GM13976 (cell line): ENCODE results near the gene FBXL2.

Source experiments
- DNase-seq: peaks from one replicate; pipeline ENCODE4 v3.0.0; 2012; ENCODE audit warnings: low spot score
- in situ Hi-C: fragments of 300-500 bp; cut with MboI; formaldehyde crosslinking; loops from one replicate; pipeline ENCODE4 v1.12.0; 2022; ENCODE audit warnings: low sequenced_read_pairs, mixed read lengths, inconsistent platforms; ENCODE audit not compliant: unreplicated experiment
- TF ChIP-seq, protein P1 (sequence below): IDR thresholded peaks from 2 replicates; pipeline ENCODE4 v1.5.1; 2012; ENCODE audit warnings: borderline replicate concordance, mild to moderate bottlenecking; ENCODE audit not compliant: insufficient read depth; ENCODE audit errors: extremely low read depth, missing control alignments, control extremely low read depth

The FBXL2 gene

DNA sequence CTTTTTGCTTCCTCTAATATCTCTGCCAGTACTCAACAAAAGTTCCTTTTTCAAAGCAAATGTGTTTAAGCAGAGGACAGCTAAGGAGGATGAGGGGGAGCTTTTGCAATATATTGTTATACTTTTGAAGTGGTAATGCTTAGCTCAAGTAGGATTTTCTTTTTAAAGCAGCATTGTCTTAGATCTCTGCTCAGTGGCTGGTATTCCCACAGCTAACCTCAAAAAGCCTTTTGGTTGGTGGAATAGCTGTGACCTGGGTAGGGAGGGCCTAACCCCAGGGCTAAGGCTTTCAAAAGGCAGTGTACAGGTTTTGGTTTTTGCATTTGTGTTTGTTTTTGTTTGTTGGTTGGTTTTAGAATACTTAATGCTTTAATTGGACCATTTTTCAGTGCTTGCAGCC, 86.8 kb downstream of the FBXL2 start:
- DNase-seq: no peak
- TF ChIP-seq, protein P1, sequence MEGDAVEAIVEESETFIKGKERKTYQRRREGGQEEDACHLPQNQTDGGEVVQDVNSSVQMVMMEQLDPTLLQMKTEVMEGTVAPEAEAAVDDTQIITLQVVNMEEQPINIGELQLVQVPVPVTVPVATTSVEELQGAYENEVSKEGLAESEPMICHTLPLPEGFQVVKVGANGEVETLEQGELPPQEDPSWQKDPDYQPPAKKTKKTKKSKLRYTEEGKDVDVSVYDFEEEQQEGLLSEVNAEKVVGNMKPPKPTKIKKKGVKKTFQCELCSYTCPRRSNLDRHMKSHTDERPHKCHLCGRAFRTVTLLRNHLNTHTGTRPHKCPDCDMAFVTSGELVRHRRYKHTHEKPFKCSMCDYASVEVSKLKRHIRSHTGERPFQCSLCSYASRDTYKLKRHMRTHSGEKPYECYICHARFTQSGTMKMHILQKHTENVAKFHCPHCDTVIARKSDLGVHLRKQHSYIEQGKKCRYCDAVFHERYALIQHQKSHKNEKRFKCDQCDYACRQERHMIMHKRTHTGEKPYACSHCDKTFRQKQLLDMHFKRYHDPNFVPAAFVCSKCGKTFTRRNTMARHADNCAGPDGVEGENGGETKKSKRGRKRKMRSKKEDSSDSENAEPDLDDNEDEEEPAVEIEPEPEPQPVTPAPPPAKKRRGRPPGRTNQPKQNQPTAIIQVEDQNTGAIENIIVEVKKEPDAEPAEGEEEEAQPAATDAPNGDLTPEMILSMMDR: no peak
- in situ Hi-C loops: no loop called here

- no peak for DNase-seq
- TF ChIP-seq, protein P1: no peak
- in situ Hi-C loops: no loop called here
Measured at GRCh38 chr3:33364531-33365128, 87.4 kb downstream of the FBXL2 start.

- in situ Hi-C loops: loop anchor here (5.0 kb wide), 1 partner anchor 240 kb away; no protein-coding TSS in a partner anchor
- peak; percentile 58 for DNase-seq
- TF ChIP-seq, protein P1: peak; percentile 74
Measured at GRCh38 chr3:33372218-33373081, 95.2 kb downstream of the FBXL2 start.

- in situ Hi-C loops: loop anchor here (5.0 kb wide), 1 partner anchor 241 kb away; no protein-coding TSS in a partner anchor
- TF ChIP-seq, protein P1: no peak
- no peak for DNase-seq
Measured at GRCh38 chr3:33373082-33373437, 95.8 kb downstream of the FBXL2 start.

- DNase-seq: no peak
- in situ Hi-C loops: no loop called here
- TF ChIP-seq, protein P1: no peak
Measured at GRCh38 chr3:33377489-33377888, 100.2 kb downstream of the FBXL2 start.

DNA sequence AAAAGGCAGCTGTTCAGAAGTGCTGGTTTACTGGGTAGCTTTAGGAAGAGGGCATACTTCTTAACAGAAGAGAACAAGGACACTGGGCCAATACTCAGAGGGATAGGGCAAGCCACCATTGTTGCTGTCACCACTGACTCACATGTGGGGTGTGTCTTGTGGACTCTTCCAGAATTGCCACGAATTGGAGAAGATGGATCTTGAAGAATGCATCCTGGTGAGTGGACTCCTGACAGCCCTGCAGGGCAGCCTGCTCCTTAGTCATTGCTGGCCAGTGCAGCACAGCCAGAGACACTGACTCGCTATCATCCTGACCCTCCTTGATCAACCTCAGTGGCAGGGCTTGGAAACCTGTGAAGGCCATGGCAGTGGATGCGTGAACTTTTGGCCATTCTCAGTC, 100.7 kb downstream of the FBXL2 start:
- in situ Hi-C loops: no loop called here
- TF ChIP-seq, protein P1: no peak
- DNase-seq: no peak
